ENCODE data around the gene ALG9. TPM values are rescaled to one million over a fixed set of nuclear protein-coding genes. Genes with fewer than 3 reads are reported as not detected.

ALG9 gene
- total and polyA plus RNA-seq, 10 of the 15 experiments (the other 5 are each of a cell fraction or from before 2014, with no cell fraction given), result 10.8 to 41.6 (median 25.5) TPM

DNA sequence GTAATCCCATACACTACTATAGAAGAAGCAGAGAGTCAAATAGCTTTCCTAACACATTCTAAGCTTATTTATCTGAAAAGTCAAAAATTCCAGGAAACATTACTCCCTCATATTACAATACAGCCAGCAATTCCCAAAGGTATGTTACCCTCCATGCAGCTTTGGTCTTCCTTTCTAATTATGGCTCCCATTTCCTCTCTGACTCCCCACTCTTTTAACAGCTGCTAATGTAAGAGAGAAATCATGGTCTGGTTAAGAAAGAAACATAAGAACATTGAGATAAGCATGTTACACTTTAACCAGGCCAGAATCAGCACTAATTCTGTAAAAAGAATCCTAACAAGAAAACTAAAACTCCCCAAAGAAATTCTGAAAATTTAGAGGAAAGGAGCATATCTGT is 112.0 kb downstream of the ALG9 start:
- Histone ChIP-seq H3K9ac (ENCODE audit: control insufficient read depth, insufficient read depth, low read length) (no peak overlapping the region), H3K27ac (ENCODE audit: control insufficient read depth, insufficient read depth) (no peak overlapping the region), H3K27me3 (replicated peaks in 1 of 2; ENCODE audit: control insufficient read depth in 2 of 2, insufficient read depth in 2 of 2, low read length in 1 of 2) (no peaks in the 10 kb centered on the region), H3K9me3 (replicated peaks; ENCODE audit: control insufficient read depth, insufficient read depth, low read length) (no peaks in the 10 kb centered on the region), H3K36me3 (ENCODE audit: control insufficient read depth in 2 of 2, insufficient read depth in 2 of 2, low read length in 1 of 2) (peaks cover 3 to 26% of the 10 kb centered on the region in 2 experiments), H3K4me1 (ENCODE audit: control insufficient read depth, insufficient read depth, low read length) (no peaks in the 10 kb centered on the region), H2AFZ (ENCODE audit: control insufficient read depth, low read depth, low read length) (no peak overlapping the region), H3K79me2 (ENCODE audit: control insufficient read depth, insufficient read depth, low read length) (peaks cover 4% of the 10 kb centered on the region; the same call in 1 of the 2 replicates), H4K20me1 (ENCODE audit: control insufficient read depth, insufficient read depth) (no peaks in the 10 kb centered on the region), H3K4me3 (no peak overlapping the region), H3K4me2 (ENCODE audit: control insufficient read depth, insufficient read depth) (no peak overlapping the region)
- FAIRE-seq, result no peak
- DNase-seq (ENCODE audit: low read depth, low spot score), result no peak
- ChIA-PET RAD21 (ENCODE audit: unreplicated experiment) (interaction anchor here (1.6 kb wide), 1 partner anchor 12 kb away, joined by 3 read pairs; no protein-coding TSS in a partner anchor), SMC1A (ENCODE audit: uncharacterized antibody, unreplicated experiment) (interaction anchor here (0.6 to 2.7 kb wide), 4 partner anchors 18 to 405 kb away, joined by 3 to 16 read pairs (median 4); no protein-coding TSS in a partner anchor), POLR2A (interaction anchor here (0.6 to 1.1 kb wide), 2 partner anchors 167 to 258 kb away, joined by 3 read pairs; no protein-coding TSS in a partner anchor), CTCF (interaction anchor here (10.3 to 13.4 kb wide), 2 partner anchors 18 to 155 kb away, joined by 170 to 174 read pairs; partner anchors contain the start of gene SIK2)
- no peak for ATAC-seq
- BruUV-seq (replicated peaks), result no TSS peak
- intact Hi-C loops (cut with micrococcal nuclease; ENCODE audit: unreplicated experiment) (no loop called here), in situ Hi-C loops (cut with MboI) (no loop called here)
- TF ChIP-seq, protein P1, sequence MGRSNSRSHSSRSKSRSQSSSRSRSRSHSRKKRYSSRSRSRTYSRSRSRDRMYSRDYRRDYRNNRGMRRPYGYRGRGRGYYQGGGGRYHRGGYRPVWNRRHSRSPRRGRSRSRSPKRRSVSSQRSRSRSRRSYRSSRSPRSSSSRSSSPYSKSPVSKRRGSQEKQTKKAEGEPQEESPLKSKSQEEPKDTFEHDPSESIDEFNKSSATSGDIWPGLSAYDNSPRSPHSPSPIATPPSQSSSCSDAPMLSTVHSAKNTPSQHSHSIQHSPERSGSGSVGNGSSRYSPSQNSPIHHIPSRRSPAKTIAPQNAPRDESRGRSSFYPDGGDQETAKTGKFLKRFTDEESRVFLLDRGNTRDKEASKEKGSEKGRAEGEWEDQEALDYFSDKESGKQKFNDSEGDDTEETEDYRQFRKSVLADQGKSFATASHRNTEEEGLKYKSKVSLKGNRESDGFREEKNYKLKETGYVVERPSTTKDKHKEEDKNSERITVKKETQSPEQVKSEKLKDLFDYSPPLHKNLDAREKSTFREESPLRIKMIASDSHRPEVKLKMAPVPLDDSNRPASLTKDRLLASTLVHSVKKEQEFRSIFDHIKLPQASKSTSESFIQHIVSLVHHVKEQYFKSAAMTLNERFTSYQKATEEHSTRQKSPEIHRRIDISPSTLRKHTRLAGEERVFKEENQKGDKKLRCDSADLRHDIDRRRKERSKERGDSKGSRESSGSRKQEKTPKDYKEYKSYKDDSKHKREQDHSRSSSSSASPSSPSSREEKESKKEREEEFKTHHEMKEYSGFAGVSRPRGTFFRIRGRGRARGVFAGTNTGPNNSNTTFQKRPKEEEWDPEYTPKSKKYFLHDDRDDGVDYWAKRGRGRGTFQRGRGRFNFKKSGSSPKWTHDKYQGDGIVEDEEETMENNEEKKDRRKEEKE (IDR thresholded peaks at IDR 0.05), result no peak
- TF ChIP-seq EZH2 (IDR thresholded peaks at IDR 0.05; ENCODE audit: borderline replicate concordance, control insufficient read depth, low read depth, low read length) (no peak), MXI1 (IDR thresholded peaks at IDR 0.05; ENCODE audit: low read depth, low read length) (no peak), ZBTB4 (CRISPR knock-in tag; IDR thresholded peaks at IDR 0.05) (no peak), BHLHE40 (IDR thresholded peaks at IDR 0.05; ENCODE audit: borderline replicate concordance in 1 of 2, low read depth in 2 of 2, low read length in 1 of 2) (no peak), HDAC6 (IDR thresholded peaks at IDR 0.05; ENCODE audit: unreplicated experiment) (no peak), ESRRA (IDR thresholded peaks at IDR 0.05; ENCODE audit: low read length) (no peak), IRF4 (IDR thresholded peaks at IDR 0.05; ENCODE audit: low read depth, low read length) (no peak), HDGF (IDR thresholded peaks at IDR 0.05) (no peak), NFYB (IDR thresholded peaks at IDR 0.05; ENCODE audit: insufficient read depth, low read depth, low read length) (no peak), CBFB (IDR thresholded peaks at IDR 0.05; ENCODE audit: low read depth) (no peak)
- TF ChIP-seq, protein P2, sequence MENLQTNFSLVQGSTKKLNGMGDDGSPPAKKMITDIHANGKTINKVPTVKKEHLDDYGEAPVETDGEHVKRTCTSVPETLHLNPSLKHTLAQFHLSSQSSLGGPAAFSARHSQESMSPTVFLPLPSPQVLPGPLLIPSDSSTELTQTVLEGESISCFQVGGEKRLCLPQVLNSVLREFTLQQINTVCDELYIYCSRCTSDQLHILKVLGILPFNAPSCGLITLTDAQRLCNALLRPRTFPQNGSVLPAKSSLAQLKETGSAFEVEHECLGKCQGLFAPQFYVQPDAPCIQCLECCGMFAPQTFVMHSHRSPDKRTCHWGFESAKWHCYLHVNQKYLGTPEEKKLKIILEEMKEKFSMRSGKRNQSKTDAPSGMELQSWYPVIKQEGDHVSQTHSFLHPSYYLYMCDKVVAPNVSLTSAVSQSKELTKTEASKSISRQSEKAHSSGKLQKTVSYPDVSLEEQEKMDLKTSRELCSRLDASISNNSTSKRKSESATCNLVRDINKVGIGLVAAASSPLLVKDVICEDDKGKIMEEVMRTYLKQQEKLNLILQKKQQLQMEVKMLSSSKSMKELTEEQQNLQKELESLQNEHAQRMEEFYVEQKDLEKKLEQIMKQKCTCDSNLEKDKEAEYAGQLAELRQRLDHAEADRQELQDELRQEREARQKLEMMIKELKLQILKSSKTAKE (IDR thresholded peaks at IDR 0.05; ENCODE audit: low read depth, poor library complexity, severe bottlenecking), result no peak
- TF ChIP-seq, protein P3, sequence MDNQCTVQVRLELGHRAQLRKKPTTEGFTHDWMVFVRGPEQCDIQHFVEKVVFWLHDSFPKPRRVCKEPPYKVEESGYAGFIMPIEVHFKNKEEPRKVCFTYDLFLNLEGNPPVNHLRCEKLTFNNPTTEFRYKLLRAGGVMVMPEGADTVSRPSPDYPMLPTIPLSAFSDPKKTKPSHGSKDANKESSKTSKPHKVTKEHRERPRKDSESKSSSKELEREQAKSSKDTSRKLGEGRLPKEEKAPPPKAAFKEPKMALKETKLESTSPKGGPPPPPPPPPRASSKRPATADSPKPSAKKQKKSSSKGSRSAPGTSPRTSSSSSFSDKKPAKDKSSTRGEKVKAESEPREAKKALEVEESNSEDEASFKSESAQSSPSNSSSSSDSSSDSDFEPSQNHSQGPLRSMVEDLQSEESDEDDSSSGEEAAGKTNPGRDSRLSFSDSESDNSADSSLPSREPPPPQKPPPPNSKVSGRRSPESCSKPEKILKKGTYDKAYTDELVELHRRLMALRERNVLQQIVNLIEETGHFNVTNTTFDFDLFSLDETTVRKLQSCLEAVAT (IDR thresholded peaks at IDR 0.05), result no peak

Data from GM12878 (cell line).